Measurements from ENCODE around the gene ILK.

DNA sequence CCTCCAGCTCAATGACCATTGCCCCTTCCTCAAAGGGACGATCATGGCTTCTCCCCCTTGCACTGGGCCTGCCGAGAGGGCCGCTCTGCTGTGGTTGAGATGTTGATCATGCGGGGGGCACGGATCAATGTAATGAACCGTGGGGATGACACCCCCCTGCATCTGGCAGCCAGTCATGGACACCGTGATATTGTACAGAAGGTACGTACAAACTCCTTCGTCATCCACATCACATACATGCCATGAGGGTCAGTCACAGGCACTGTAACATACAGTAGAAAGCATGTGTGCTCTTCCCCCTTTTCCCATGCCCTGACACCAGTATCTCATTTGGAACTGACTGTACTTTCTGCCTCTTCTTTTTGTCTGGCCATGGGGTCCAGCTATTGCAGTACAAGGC, 4.4 kb downstream of the ILK start:
- TF ChIP-seq, protein P1, sequence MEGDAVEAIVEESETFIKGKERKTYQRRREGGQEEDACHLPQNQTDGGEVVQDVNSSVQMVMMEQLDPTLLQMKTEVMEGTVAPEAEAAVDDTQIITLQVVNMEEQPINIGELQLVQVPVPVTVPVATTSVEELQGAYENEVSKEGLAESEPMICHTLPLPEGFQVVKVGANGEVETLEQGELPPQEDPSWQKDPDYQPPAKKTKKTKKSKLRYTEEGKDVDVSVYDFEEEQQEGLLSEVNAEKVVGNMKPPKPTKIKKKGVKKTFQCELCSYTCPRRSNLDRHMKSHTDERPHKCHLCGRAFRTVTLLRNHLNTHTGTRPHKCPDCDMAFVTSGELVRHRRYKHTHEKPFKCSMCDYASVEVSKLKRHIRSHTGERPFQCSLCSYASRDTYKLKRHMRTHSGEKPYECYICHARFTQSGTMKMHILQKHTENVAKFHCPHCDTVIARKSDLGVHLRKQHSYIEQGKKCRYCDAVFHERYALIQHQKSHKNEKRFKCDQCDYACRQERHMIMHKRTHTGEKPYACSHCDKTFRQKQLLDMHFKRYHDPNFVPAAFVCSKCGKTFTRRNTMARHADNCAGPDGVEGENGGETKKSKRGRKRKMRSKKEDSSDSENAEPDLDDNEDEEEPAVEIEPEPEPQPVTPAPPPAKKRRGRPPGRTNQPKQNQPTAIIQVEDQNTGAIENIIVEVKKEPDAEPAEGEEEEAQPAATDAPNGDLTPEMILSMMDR (IDR thresholded peaks at IDR 0.05): no peak
- TF ChIP-seq POLR2A (IDR thresholded peaks at IDR 0.05): no peak

Data from thyroid gland (tissue), 4 donors.